OCI-LY7 (cell line): ENCODE data around the gene TBKBP1. TPM values are rescaled to one million over a fixed set of nuclear protein-coding genes. Genes with fewer than 3 reads are reported as not detected.

Experiments
- BruUV-seq: library from RNA; stranded (reverse); fragments of 400-500 nt; replicated peaks from 2 replicates; lab custom pipeline; 2021; lab: Mats Ljungman, UMichigan
- CTCF ChIA-PET: fragments of 300-600 bp; sonication (Branson Sonifier 250); formaldehyde crosslinking; loops from one replicate; lab custom pipeline; 2022; ENCODE audit warnings: antibody characterized with exemption; ENCODE audit not compliant: unreplicated experiment; lab: Charles Lee
- POLR2A ChIA-PET: fragments of 300-600 bp; sonication (Branson Sonifier 250); formaldehyde crosslinking; loops from one replicate; lab custom pipeline; 2022; ENCODE audit warnings: antibody characterized with exemption; lab: Charles Lee
- DNase-seq: peaks from one replicate; pipeline ENCODE4 v3.0.0-alpha.2; 2015; ENCODE audit warnings: low spot score
- H2AFZ ChIP-seq: fragments of 200-600 bp; sonication (generic), shearing (Covaris generic); 2 replicates; pipeline ENCODE4 v1.6.1; 2014; ENCODE audit warnings: mild to moderate bottlenecking, antibody characterized with exemption, low read length, moderate library complexity
- H3K27ac ChIP-seq: fragments of 200-600 bp; sonication (generic); 2 replicates; pipeline ENCODE4 v1.5.1; 2014; ENCODE audit warnings: mixed run types, low read depth, mild to moderate bottlenecking, moderate library complexity, low read length, inconsistent platforms; ENCODE audit not compliant: poor library complexity, severe bottlenecking
- H3K36me3 ChIP-seq: fragments of 200-600 bp; sonication (generic); 2 replicates; pipeline ENCODE4 v1.6.1; 2014; ENCODE audit warnings: mild to moderate bottlenecking, antibody characterized with exemption, low read length, moderate library complexity, mixed read lengths; ENCODE audit not compliant: insufficient read depth
- H3K4me1 ChIP-seq: fragments of 200-600 bp; sonication (generic); 2 replicates; pipeline ENCODE4 v1.5.1; 2014; ENCODE audit warnings: mild to moderate bottlenecking, low read length; ENCODE audit not compliant: insufficient read depth, poor library complexity, severe bottlenecking
- H3K4me2 ChIP-seq: fragments of 200-600 bp; sonication (generic); 2 replicates; pipeline ENCODE4 v1.6.1; 2014; ENCODE audit warnings: mild to moderate bottlenecking, low read length
- H3K4me3 ChIP-seq: fragments of 200-600 bp; sonication (generic); 2 replicates; pipeline ENCODE4 v1.5.1; 2014; ENCODE audit warnings: mild to moderate bottlenecking, low read depth, low read length; ENCODE audit not compliant: poor library complexity, severe bottlenecking
- H3K79me2 ChIP-seq: fragments of 200-600 bp; sonication (generic); 2 replicates; pipeline ENCODE4 v1.6.1; 2016; ENCODE audit warnings: low read depth, mild to moderate bottlenecking, low read length, moderate library complexity, mixed read lengths; ENCODE audit not compliant: insufficient read depth
- H3K9me2 ChIP-seq: fragments of 200-600 bp; sonication (generic); 2 replicates; pipeline ENCODE4 v1.6.1; 2016; ENCODE audit warnings: mild to moderate bottlenecking, low read length, mixed read lengths; ENCODE audit not compliant: insufficient read depth
- H3K9me3 ChIP-seq: fragments of 200-600 bp; sonication (generic); 2 replicates; pipeline ENCODE4 v1.6.1; 2014; ENCODE audit warnings: mild to moderate bottlenecking, mixed run types, low read length, mixed read lengths
- H4K20me1 ChIP-seq: fragments of 200-600 bp; sonication (generic); 2 replicates; pipeline ENCODE4 v1.6.1; 2014; ENCODE audit warnings: mild to moderate bottlenecking, antibody characterized with exemption, low read length, moderate library complexity, mixed read lengths; ENCODE audit not compliant: insufficient read depth
- EZH2phosphoT487 ChIP-seq: fragments of 200-600 bp; sonication (generic); IDR thresholded peaks from 2 replicates; pipeline ENCODE4 v1.6.1; 2018; ENCODE audit warnings: low read depth, borderline replicate concordance, mild to moderate bottlenecking, mixed run types, antibody characterized with exemption, low read length, moderate library complexity, mixed read lengths
- intact Hi-C: fragments of 100-400 bp; cut with micrococcal nuclease; formaldehyde crosslinking; loops from one replicate; pipeline ENCODE4 v1.10.0; 2022; ENCODE audit not compliant: unreplicated experiment
- total RNA-seq, 2 experiments: library from RNA; depleted of rRNA in 1 of 2; stranded (reverse); fragments of >200 nt in 1 of 2; shearing (Covaris generic) in 1 of 2; gene quantifications; 2 replicates each; pipeline ENCODE4 v1.2.3, GENCODE V29; 2014 to 2022
- TF ChIP-seq, protein P1 (sequence below): fragments of 200-600 bp; sonication (generic); conservative IDR thresholded peaks from 2 replicates; pipeline ENCODE4 v1.5.1; 2014; ENCODE audit warnings: mild to moderate bottlenecking, antibody characterized with exemption, low read length, moderate library complexity, mixed read lengths

The TBKBP1 gene
- total RNA-seq, 2 experiments from 2014 or later = 8.3 to 16.0 TPM

- ChIA-PET CTCF (interaction anchor here (0.5 kb wide), 1 partner anchor 24 kb away, joined by 3 read pairs; no protein-coding TSS in a partner anchor), POLR2A (interaction anchor here (0.7 kb wide), 1 partner anchor 20 kb away, joined by 3 read pairs; no protein-coding TSS in a partner anchor)
- intact Hi-C loops = no loop called here
- Histone ChIP-seq H3K9me3 (no peaks in the 10 kb centered on the region), H3K4me1 (no peaks in the 10 kb centered on the region), H2AFZ (no peak overlapping the region), H3K4me3 (no peak overlapping the region), H3K27ac (no peak overlapping the region), H3K4me2 (no peak overlapping the region), H4K20me1 (no peaks in the 10 kb centered on the region), H3K79me2 (no peaks in the 10 kb centered on the region), H3K36me3 (no peaks in the 10 kb centered on the region), H3K9me2 (no peaks in the 10 kb centered on the region)
- BruUV-seq = no TSS peak
- no peak for DNase-seq
- TF ChIP-seq, protein P1, sequence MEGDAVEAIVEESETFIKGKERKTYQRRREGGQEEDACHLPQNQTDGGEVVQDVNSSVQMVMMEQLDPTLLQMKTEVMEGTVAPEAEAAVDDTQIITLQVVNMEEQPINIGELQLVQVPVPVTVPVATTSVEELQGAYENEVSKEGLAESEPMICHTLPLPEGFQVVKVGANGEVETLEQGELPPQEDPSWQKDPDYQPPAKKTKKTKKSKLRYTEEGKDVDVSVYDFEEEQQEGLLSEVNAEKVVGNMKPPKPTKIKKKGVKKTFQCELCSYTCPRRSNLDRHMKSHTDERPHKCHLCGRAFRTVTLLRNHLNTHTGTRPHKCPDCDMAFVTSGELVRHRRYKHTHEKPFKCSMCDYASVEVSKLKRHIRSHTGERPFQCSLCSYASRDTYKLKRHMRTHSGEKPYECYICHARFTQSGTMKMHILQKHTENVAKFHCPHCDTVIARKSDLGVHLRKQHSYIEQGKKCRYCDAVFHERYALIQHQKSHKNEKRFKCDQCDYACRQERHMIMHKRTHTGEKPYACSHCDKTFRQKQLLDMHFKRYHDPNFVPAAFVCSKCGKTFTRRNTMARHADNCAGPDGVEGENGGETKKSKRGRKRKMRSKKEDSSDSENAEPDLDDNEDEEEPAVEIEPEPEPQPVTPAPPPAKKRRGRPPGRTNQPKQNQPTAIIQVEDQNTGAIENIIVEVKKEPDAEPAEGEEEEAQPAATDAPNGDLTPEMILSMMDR = no peak
- TF ChIP-seq EZH2phosphoT487 = no peak
Measured at GRCh38 chr17:47735536-47736011, 41.6 kb downstream of the TBKBP1 start.

GRCh38 chr17:47736501-47737495 lies 42.8 kb downstream of the TBKBP1 start:
- intact Hi-C loops = no loop called here
- no peak overlapping the region for H3K4me2 ChIP-seq
- TF ChIP-seq, protein P1 = no peak
- no peak for TF ChIP-seq EZH2phosphoT487
- H2AFZ ChIP-seq = no peak overlapping the region
- no peaks in the 10 kb centered on the region for H3K4me1 ChIP-seq
- ChIA-PET CTCF (no interaction called here), POLR2A (interaction anchor here (0.7 kb wide), 1 partner anchor 30 kb away, joined by 3 read pairs; no protein-coding TSS in a partner anchor)
- H4K20me1 ChIP-seq = no peaks in the 10 kb centered on the region
- no peaks in the 10 kb centered on the region for H3K79me2 ChIP-seq
- H3K9me2 ChIP-seq = no peaks in the 10 kb centered on the region
- H3K4me3 ChIP-seq = no peak overlapping the region
- no peak for DNase-seq
- H3K9me3 ChIP-seq = no peaks in the 10 kb centered on the region
- no TSS peak for BruUV-seq
- H3K36me3 ChIP-seq = no peaks in the 10 kb centered on the region
- no peak overlapping the region for H3K27ac ChIP-seq

DNA sequence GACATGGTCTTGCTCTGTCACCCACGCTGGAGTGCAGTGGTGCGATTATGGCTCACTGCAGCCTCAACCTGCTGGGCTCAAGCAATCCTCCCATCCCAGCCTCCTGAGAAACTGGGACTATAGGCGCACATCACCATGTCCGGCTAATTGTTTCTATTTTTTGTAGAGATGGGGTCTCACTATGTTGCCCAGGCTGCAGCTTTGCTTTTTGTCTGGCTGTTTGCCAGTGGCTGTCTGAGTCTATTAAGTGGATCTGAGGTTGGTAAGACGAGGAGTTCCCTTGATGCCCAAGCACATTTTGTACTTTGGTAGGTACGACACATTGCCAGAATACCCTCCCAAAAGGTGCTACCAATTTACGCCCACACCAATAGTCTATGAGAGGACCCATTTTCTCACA lies 44.2 kb downstream of the TBKBP1 start:
- Histone ChIP-seq H3K36me3 (no peaks in the 10 kb centered on the region), H3K4me3 (no peak overlapping the region), H4K20me1 (no peaks in the 10 kb centered on the region), H3K4me2 (no peak overlapping the region), H3K9me2 (no peaks in the 10 kb centered on the region), H3K9me3 (no peaks in the 10 kb centered on the region), H3K79me2 (no peaks in the 10 kb centered on the region), H3K4me1 (peaks cover 3% of the 10 kb centered on the region), H3K27ac (no peak overlapping the region), H2AFZ (no peak overlapping the region)
- DNase-seq = no peak
- POLR2A ChIA-PET = no interaction called here
- intact Hi-C loops = no loop called here
- TF ChIP-seq, protein P1 = no peak
- BruUV-seq = no TSS peak
- CTCF ChIA-PET = no interaction called here
